ENCODE data around the gene TBCK. TPM values are rescaled to one million over a fixed set of nuclear protein-coding genes. Genes with fewer than 3 reads are reported as not detected.

Gene TBCK
- total RNA-seq, 2 experiments from 2014 or later, result 20.2 to 22.0 TPM

GRCh38 chr4:106301393-106302061, 14.5 kb downstream of the TBCK start:
- H3K4me1 Mint-ChIP-seq (ENCODE audit: low read depth), result peaks cover 4% of the 10 kb centered on the region
- H3K9me3 Mint-ChIP-seq, result no peaks in the 10 kb centered on the region
- no peak overlapping the region for H3K4me3 Mint-ChIP-seq
- H3K27ac Mint-ChIP-seq, result no peak overlapping the region
- POLR2A ChIA-PET, result interaction anchor here (1.0 kb wide), 1 partner anchor 14 kb away, joined by 4 read pairs; the partner anchor contains the start of gene TBCK
- CTCF ChIA-PET, result interaction anchor here (1.0 kb wide), 1 partner anchor 10 kb away, joined by 3 read pairs; no protein-coding TSS in a partner anchor
- no peak for DNase-seq
- intact Hi-C loops (cut with micrococcal nuclease), result no loop called here
- H3K27me3 Mint-ChIP-seq, result no peaks in the 10 kb centered on the region
- H3K36me3 Mint-ChIP-seq, result peaks cover 18% of the 10 kb centered on the region

GRCh38 chr4:106299977-106300376, 16.0 kb downstream of the TBCK start:
- Mint-ChIP-seq H3K9me3 (no peaks in the 10 kb centered on the region), H3K27ac (no peak overlapping the region), H3K36me3 (peaks cover 19% of the 10 kb centered on the region), H3K4me1 (ENCODE audit: low read depth) (peaks cover 4% of the 10 kb centered on the region), H3K4me3 (no peak overlapping the region), H3K27me3 (no peaks in the 10 kb centered on the region)
- POLR2A ChIA-PET, result no interaction called here
- no peak for DNase-seq
- intact Hi-C loops (cut with micrococcal nuclease), result no loop called here
- CTCF ChIA-PET, result no interaction called here

- no peak overlapping the region for H3K27ac Mint-ChIP-seq
- H3K4me1 Mint-ChIP-seq (ENCODE audit: low read depth), result peaks cover 2% of the 10 kb centered on the region
- CTCF ChIA-PET, result no interaction called here
- no peak for DNase-seq
- no peaks in the 10 kb centered on the region for H3K27me3 Mint-ChIP-seq
- no peaks in the 10 kb centered on the region for H3K9me3 Mint-ChIP-seq
- intact Hi-C loops (cut with micrococcal nuclease), result no loop called here
- peaks cover 24% of the 10 kb centered on the region for H3K36me3 Mint-ChIP-seq
- POLR2A ChIA-PET, result no interaction called here
- no peak overlapping the region for H3K4me3 Mint-ChIP-seq
These were observed 18.6 kb downstream of the TBCK start for GRCh38 chr4:106297245-106298035.

- H3K27ac Mint-ChIP-seq, result no peak overlapping the region
- intact Hi-C loops (cut with micrococcal nuclease), result no loop called here
- ChIA-PET POLR2A (interaction anchor here (0.6 kb wide), 1 partner anchor 15 kb away, joined by 3 read pairs; no protein-coding TSS in a partner anchor), CTCF (no interaction called here)
- no peaks in the 10 kb centered on the region for H3K9me3 Mint-ChIP-seq
- no peaks in the 10 kb centered on the region for H3K4me1 Mint-ChIP-seq (ENCODE audit: low read depth)
- no peak overlapping the region for H3K4me3 Mint-ChIP-seq
- DNase-seq, result no peak
- H3K27me3 Mint-ChIP-seq, result no peaks in the 10 kb centered on the region
- peaks cover 31% of the 10 kb centered on the region for H3K36me3 Mint-ChIP-seq
These were observed 21.9 kb downstream of the TBCK start for GRCh38 chr4:106294062-106294461.

DNA sequence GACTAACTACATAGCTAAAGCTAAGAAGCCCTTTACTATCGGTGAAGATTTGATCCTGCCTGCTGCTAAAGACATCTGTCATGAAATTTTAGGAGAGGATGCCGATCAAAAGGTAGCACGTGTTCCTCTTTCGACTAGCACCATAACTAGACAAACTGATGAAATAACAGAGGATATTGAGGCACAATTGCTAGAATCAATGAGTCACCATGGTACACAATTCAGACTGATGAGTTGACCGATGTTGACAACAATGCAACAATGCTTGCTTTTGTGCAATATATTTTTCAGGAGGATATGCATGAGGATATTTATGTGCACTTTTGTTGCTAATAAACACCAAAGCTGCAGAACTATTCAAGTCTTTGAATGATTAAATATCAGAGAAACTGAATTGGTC, 24.3 kb downstream of the TBCK start:
- peaks cover 38% of the 10 kb centered on the region for H3K36me3 Mint-ChIP-seq
- H3K27ac Mint-ChIP-seq, result no peak overlapping the region
- H3K4me3 Mint-ChIP-seq, result no peak overlapping the region
- no peaks in the 10 kb centered on the region for H3K9me3 Mint-ChIP-seq
- ChIA-PET CTCF (no interaction called here), POLR2A (no interaction called here)
- no peaks in the 10 kb centered on the region for H3K27me3 Mint-ChIP-seq
- no peak for DNase-seq
- intact Hi-C loops (cut with micrococcal nuclease), result no loop called here
- H3K4me1 Mint-ChIP-seq (ENCODE audit: low read depth), result no peaks in the 10 kb centered on the region

- Mint-ChIP-seq H3K36me3 (peaks cover 32% of the 10 kb centered on the region), H3K4me1 (ENCODE audit: low read depth) (no peaks in the 10 kb centered on the region), H3K4me3 (no peak overlapping the region), H3K27me3 (no peaks in the 10 kb centered on the region), H3K9me3 (no peaks in the 10 kb centered on the region), H3K27ac (no peak overlapping the region)
- DNase-seq, result no peak
- ChIA-PET POLR2A (no interaction called here), CTCF (no interaction called here)
- intact Hi-C loops (cut with micrococcal nuclease), result no loop called here
These were observed 26.3 kb downstream of the TBCK start for GRCh38 chr4:106289737-106290136.

GRCh38 chr4:106287353-106287969, 28.5 kb downstream of the TBCK start:
- DNase-seq, result no peak
- Mint-ChIP-seq H3K9me3 (no peaks in the 10 kb centered on the region), H3K4me1 (ENCODE audit: low read depth) (no peaks in the 10 kb centered on the region), H3K27ac (no peak overlapping the region), H3K36me3 (peaks cover 25% of the 10 kb centered on the region), H3K27me3 (no peaks in the 10 kb centered on the region), H3K4me3 (no peak overlapping the region)
- intact Hi-C loops (cut with micrococcal nuclease), result no loop called here
- POLR2A ChIA-PET, result no interaction called here
- CTCF ChIA-PET, result no interaction called here

DNA sequence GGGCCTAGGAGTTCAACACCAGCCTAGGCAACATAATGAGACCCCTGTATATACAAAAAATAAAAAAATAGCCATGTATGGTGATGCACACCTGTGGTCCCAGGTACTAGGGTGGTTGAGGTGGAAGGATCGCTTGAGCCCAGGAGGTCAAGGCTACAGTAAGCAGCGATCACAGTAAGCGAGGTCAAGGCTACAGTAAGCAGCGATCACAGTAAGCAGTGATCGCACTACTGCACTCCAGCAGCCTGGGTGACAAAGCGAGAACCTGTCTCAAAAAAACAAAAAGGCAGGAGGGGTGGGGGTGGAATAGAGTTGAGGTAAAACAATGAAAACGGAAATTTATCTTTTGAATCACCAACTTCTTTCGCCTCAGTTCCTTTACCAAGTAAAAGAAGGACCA, 29.4 kb downstream of the TBCK start:
- intact Hi-C loops (cut with micrococcal nuclease), result no loop called here
- Mint-ChIP-seq H3K4me3 (no peak overlapping the region), H3K36me3 (peaks cover 27% of the 10 kb centered on the region), H3K27ac (no peak overlapping the region), H3K27me3 (no peaks in the 10 kb centered on the region), H3K4me1 (ENCODE audit: low read depth) (no peaks in the 10 kb centered on the region), H3K9me3 (no peaks in the 10 kb centered on the region)
- DNase-seq, result no peak
- POLR2A ChIA-PET, result no interaction called here
- CTCF ChIA-PET, result no interaction called here

GRCh38 chr4:106284227-106284626, 31.8 kb downstream of the TBCK start:
- no peak for DNase-seq
- Mint-ChIP-seq H3K4me3 (no peak overlapping the region), H3K36me3 (peaks cover 23% of the 10 kb centered on the region), H3K4me1 (ENCODE audit: low read depth) (no peaks in the 10 kb centered on the region), H3K27me3 (no peaks in the 10 kb centered on the region), H3K27ac (no peak overlapping the region), H3K9me3 (no peaks in the 10 kb centered on the region)
- intact Hi-C loops (cut with micrococcal nuclease), result no loop called here
- ChIA-PET CTCF (no interaction called here), POLR2A (no interaction called here)

DNA sequence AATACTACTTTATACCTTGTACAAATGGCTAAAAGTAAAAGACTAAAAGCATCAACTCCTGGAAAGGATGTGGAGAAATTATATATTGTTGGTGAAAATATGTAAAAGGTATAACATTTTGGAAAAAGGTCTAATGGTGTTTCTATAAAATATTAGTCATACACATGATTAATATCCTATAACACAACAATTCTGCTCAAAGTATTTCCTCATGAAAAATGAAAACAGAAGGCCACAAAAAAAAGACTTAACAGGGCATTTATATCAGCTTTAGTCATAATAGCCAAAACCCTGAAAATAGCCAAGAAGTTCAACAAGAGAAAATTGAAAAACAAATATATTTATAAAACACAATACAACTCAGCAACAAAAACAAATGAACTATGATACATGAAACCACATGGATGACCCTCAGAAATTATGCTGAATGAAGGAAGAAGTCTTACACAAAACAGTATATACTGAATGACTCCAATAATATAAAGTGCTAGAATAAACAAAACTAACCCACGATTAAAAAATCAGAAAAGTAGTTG, 38.8 kb downstream of the TBCK start:
- CTCF ChIA-PET, result no interaction called here
- POLR2A ChIA-PET, result no interaction called here
- Mint-ChIP-seq H3K9me3 (no peaks in the 10 kb centered on the region), H3K27me3 (no peaks in the 10 kb centered on the region), H3K4me3 (no peak overlapping the region), H3K27ac (no peak overlapping the region), H3K36me3 (peaks cover 20% of the 10 kb centered on the region), H3K4me1 (ENCODE audit: low read depth) (no peaks in the 10 kb centered on the region)
- DNase-seq, result no peak
- intact Hi-C loops (cut with micrococcal nuclease), result no loop called here

- peaks cover 13% of the 10 kb centered on the region for H3K36me3 Mint-ChIP-seq
- intact Hi-C loops (cut with micrococcal nuclease), result no loop called here
- no peak overlapping the region for H3K4me3 Mint-ChIP-seq
- H3K4me1 Mint-ChIP-seq (ENCODE audit: low read depth), result peaks cover 2% of the 10 kb centered on the region
- H3K9me3 Mint-ChIP-seq, result no peaks in the 10 kb centered on the region
- no peak for DNase-seq
- H3K27me3 Mint-ChIP-seq, result no peaks in the 10 kb centered on the region
- CTCF ChIA-PET, result no interaction called here
- POLR2A ChIA-PET, result no interaction called here
- no peak overlapping the region for H3K27ac Mint-ChIP-seq
These were observed 42.2 kb downstream of the TBCK start for GRCh38 chr4:106273831-106274230.

DNA sequence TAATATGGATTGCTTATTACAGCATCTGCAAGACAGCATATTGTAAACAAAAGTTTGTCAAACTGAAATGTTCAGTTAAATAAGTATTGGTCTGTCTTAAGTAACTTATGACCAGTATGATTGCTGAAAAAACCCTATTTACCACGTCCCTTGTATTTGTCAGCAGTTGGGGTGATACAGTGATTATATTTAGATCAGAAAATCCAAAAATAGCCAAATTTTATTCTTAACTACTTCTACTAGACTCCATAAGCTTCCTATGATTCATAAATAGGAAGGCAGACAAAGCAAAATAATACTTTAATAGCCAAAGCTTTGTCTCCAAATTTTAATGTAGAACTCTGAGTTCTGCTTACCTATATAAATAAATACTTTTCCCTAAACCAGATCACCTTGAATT, 45.3 kb downstream of the TBCK start:
- Mint-ChIP-seq H3K36me3 (peaks cover 11% of the 10 kb centered on the region), H3K27ac (no peak overlapping the region), H3K27me3 (no peaks in the 10 kb centered on the region), H3K4me1 (ENCODE audit: low read depth) (peaks cover 3% of the 10 kb centered on the region), H3K9me3 (no peaks in the 10 kb centered on the region), H3K4me3 (no peak overlapping the region)
- DNase-seq, result no peak
- ChIA-PET CTCF (no interaction called here), POLR2A (no interaction called here)
- intact Hi-C loops (cut with micrococcal nuclease), result no loop called here
